ENCODE measurements around the gene CD109. TPM values are rescaled to one million over a fixed set of nuclear protein-coding genes. Genes with fewer than 3 reads are reported as not detected.

The CD109 gene
- total and polyA plus RNA-seq, 2 of the 8 experiments (the other 6 are each of a cell fraction or from before 2014, with no cell fraction given): 1.4 to 5.3 TPM

- no peak overlapping the region for H4K91ac ChIP-seq (replicated peaks; ENCODE audit: insufficient read length, low read length)
- H3K23ac ChIP-seq (ENCODE audit: insufficient read length): no peak overlapping the region
- no peaks in the 10 kb centered on the region for H3K4me1 ChIP-seq (replicated peaks in 1 of 4; ENCODE audit: control insufficient read depth in 3 of 4, insufficient read depth in 4 of 4, low read length in 3 of 4)
- POLR2A ChIA-PET (ENCODE audit: partially characterized antibody): no interaction called here
- H3K14ac ChIP-seq (ENCODE audit: insufficient read length): no peak overlapping the region
- H3K79me1 ChIP-seq (ENCODE audit: low read depth, low read length): no peaks in the 10 kb centered on the region
- peak in 1 of 2 experiments; percentile 60 for DNase-seq (ENCODE audit: low read depth in 1 of 2, low spot score in 2 of 2)
- H4K8ac ChIP-seq (ENCODE audit: extremely low read depth, insufficient read depth, low read length): no peak overlapping the region
- no peak overlapping the region for H2BK15ac ChIP-seq (ENCODE audit: low read length)
- TF ChIP-seq RAD21 (IDR thresholded peaks at IDR 0.05 in 1 of 2, conservative IDR thresholded peaks at IDR 0.05 in 1 of 2; ENCODE audit: low read depth in 2 of 2, low read length in 2 of 2) (peak; percentile 48 to 58; a peak in 3 of 4 replicates), ATF2 (IDR thresholded peaks at IDR 0.05; ENCODE audit: low read length) (no peak), CTCF (IDR thresholded peaks at IDR 0.05; ENCODE audit: control extremely low read depth in 1 of 3, insufficient read depth in 1 of 3, low read depth in 1 of 3, low read length in 3 of 3) (peak; percentile 67 to 85 (median 73)), CREB1 (IDR thresholded peaks at IDR 0.05) (peak; percentile 54; the same call in 1 of the 2 replicates)
- no peak overlapping the region for H2AK5ac ChIP-seq (ENCODE audit: low read depth, low read length)
- H3K9ac ChIP-seq (replicated peaks in 1 of 4; ENCODE audit: extremely low read depth in 1 of 4, low read depth in 3 of 4, low read length in 3 of 4): no peak overlapping the region
- H2AFZ ChIP-seq (ENCODE audit: low read length): no peak overlapping the region
- H3K9me3 ChIP-seq (ENCODE audit: insufficient read depth in 2 of 2, low read depth in 1 of 2, low read length in 1 of 2): no peaks in the 10 kb centered on the region
- no peak overlapping the region for H3K4ac ChIP-seq (replicated peaks; ENCODE audit: insufficient read length, low read depth, low read length)
- H2BK12ac ChIP-seq (ENCODE audit: low read depth, low read length): no peak overlapping the region
- no peak overlapping the region for H3K56ac ChIP-seq (replicated peaks; ENCODE audit: insufficient read length, low read depth, low read length)
- 64% methylated on average over 5 of the region's 5 CpGs; no CpG with 5 or more reads in 1 of the 2 experiments for WGBS, 2 experiments (ENCODE audit: extremely low coverage in 1 of 2, insufficient coverage in 1 of 2, insufficient read length in 1 of 2, insufficient replicate concordance in 2 of 2, low coverage in 1 of 2, low lambda C conversion rate in 2 of 2, missing lambda C conversion rate in 1 of 2)
- no peak overlapping the region for H3K4me2 ChIP-seq (ENCODE audit: insufficient read depth in 1 of 2, low read depth in 2 of 2, low read length in 2 of 2)
- no peaks in the 10 kb centered on the region for H3K79me2 ChIP-seq (ENCODE audit: control insufficient read depth in 1 of 2, insufficient read depth in 2 of 2, low read length in 2 of 2)
- H3K27ac ChIP-seq (ENCODE audit: low read depth, low read length): no peak overlapping the region
- peak; percentile 75 for FAIRE-seq
- no peaks in the 10 kb centered on the region for H3K23me2 ChIP-seq (ENCODE audit: low read depth, low read length)
- H4K5ac ChIP-seq (ENCODE audit: insufficient read length, low read depth, low read length): no peak overlapping the region
- CTCF ChIA-PET (ENCODE audit: partially characterized antibody): interaction anchor here (0.6 to 2.6 kb wide), 13 partner anchors 8 to 1400 kb away, joined by 3 to 13 read pairs (median 4); no protein-coding TSS in a partner anchor
- H2BK20ac ChIP-seq (ENCODE audit: low read length): no peak overlapping the region
- no peaks in the 10 kb centered on the region for H3K36me3 ChIP-seq (ENCODE audit: control insufficient read depth in 2 of 4, insufficient read depth in 4 of 4, low read length in 3 of 4)
- H2BK5ac ChIP-seq (ENCODE audit: low read depth, low read length): no peak overlapping the region
- H3K4me3 ChIP-seq (ENCODE audit: extremely low read depth in 1 of 4, insufficient read depth in 2 of 4, low read depth in 3 of 4, low read length in 4 of 4): no peak overlapping the region
- H3K18ac ChIP-seq (ENCODE audit: extremely low read depth, low read length): no peak overlapping the region
- no peak overlapping the region for H2BK120ac ChIP-seq (replicated peaks; ENCODE audit: low read depth, low read length)
- no peaks in the 10 kb centered on the region for H4K20me1 ChIP-seq (replicated peaks in 1 of 2; ENCODE audit: control insufficient read depth in 1 of 2, insufficient read depth in 2 of 2, low read length in 2 of 2)
- H3K27me3 ChIP-seq (replicated peaks in 1 of 4; ENCODE audit: control insufficient read depth in 3 of 4, extremely low read depth in 1 of 4, insufficient read depth in 3 of 4, low read length in 3 of 4): no peaks in the 10 kb centered on the region
Measured at GRCh38 chr6:73803562-73804241, 107.7 kb downstream of the CD109 start.

Measured in H1 (cell line).